HCT116 (cell line): ENCODE data around the gene SIX3.

Source experiments
- CEBPB ChIP-seq: IDR thresholded peaks from 2 replicates; pipeline ENCODE4 v1.6.1; 2012; ENCODE audit warnings: low read depth
- CTCF ChIP-seq, 3 experiments: fragments of 200-600 bp in 1 of 3; sonication (generic) in 1 of 3; IDR thresholded peaks in 2 of 3; conservative IDR thresholded peaks in 1 of 3; 2 replicates each; pipeline ENCODE4 v1.5.1; 2012 to 2017; ENCODE audit warnings: low read depth in 2 of 3, low read length in 2 of 3, antibody characterized with exemption in 1 of 3, borderline replicate concordance in 1 of 3, control low read depth in 1 of 3, mild to moderate bottlenecking in 1 of 3, mixed read lengths in 1 of 3, mixed run types in 1 of 3, moderate library complexity in 1 of 3; ENCODE audit not compliant: insufficient read depth in 1 of 3
- EZH2 ChIP-seq: fragments of 200-600 bp; sonication (generic); IDR thresholded peaks from 2 replicates; pipeline ENCODE4 v1.6.1; 2017; ENCODE audit warnings: antibody characterized with exemption, mixed run types
- EZH2phosphoT487 ChIP-seq: fragments of 200-600 bp; IDR thresholded peaks from 2 replicates; pipeline ENCODE4 v1.6.1; 2018; ENCODE audit warnings: antibody characterized with exemption, borderline replicate concordance
- POLR2A ChIP-seq: IDR thresholded peaks from 2 replicates; pipeline ENCODE4 v1.7.0; 2011; ENCODE audit warnings: borderline replicate concordance; ENCODE audit not compliant: insufficient read depth, insufficient read length; ENCODE audit errors: extremely low read depth
- SIN3A ChIP-seq: IDR thresholded peaks from 2 replicates; pipeline ENCODE4 v1.6.1; 2012; ENCODE audit warnings: low read depth
- SRF ChIP-seq: IDR thresholded peaks from 2 replicates; pipeline ENCODE4 v1.6.1; 2012; ENCODE audit warnings: low read depth
- TF ChIP-seq, protein P1 (sequence below): IDR thresholded peaks from 2 replicates; pipeline ENCODE4 v1.6.1; 2012; ENCODE audit warnings: low read depth

DNA sequence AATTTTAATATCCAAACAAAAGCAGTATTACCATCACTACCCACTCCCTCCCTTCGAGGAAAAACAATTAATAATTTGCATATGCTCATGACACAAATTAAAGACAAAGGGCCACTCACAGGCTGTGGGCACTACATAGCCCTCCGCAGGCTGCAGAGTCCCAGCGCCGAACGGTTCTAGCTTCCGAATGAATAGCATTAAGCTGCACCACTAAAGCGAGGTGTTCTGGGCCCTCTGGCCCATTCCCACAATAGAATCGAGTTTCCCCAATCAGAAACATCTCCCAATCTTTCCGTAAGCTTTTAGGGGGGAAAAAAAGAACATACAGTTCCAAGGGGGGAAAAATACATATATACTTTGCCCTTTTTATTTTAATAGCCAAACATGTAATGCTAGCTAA lies 14.5 kb upstream of the SIX3 start:
- TF ChIP-seq CTCF (IDR thresholded peaks at IDR 0.05 in 2 of 3, conservative IDR thresholded peaks at IDR 0.05 in 1 of 3; ENCODE audit: borderline replicate concordance in 1 of 3, insufficient read depth in 1 of 3, low read depth in 2 of 3, low read length in 2 of 3) (no peak), EZH2 (no peak), EZH2phosphoT487 (no peak), CEBPB (no peak), SRF (no peak), SIN3A (no peak), POLR2A (no peak)
- TF ChIP-seq, protein P1, sequence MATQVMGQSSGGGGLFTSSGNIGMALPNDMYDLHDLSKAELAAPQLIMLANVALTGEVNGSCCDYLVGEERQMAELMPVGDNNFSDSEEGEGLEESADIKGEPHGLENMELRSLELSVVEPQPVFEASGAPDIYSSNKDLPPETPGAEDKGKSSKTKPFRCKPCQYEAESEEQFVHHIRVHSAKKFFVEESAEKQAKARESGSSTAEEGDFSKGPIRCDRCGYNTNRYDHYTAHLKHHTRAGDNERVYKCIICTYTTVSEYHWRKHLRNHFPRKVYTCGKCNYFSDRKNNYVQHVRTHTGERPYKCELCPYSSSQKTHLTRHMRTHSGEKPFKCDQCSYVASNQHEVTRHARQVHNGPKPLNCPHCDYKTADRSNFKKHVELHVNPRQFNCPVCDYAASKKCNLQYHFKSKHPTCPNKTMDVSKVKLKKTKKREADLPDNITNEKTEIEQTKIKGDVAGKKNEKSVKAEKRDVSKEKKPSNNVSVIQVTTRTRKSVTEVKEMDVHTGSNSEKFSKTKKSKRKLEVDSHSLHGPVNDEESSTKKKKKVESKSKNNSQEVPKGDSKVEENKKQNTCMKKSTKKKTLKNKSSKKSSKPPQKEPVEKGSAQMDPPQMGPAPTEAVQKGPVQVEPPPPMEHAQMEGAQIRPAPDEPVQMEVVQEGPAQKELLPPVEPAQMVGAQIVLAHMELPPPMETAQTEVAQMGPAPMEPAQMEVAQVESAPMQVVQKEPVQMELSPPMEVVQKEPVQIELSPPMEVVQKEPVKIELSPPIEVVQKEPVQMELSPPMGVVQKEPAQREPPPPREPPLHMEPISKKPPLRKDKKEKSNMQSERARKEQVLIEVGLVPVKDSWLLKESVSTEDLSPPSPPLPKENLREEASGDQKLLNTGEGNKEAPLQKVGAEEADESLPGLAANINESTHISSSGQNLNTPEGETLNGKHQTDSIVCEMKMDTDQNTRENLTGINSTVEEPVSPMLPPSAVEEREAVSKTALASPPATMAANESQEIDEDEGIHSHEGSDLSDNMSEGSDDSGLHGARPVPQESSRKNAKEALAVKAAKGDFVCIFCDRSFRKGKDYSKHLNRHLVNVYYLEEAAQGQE, result no peak
